Ovary (tissue), 9 donors: ENCODE data around the gene BACH2. TPM values are rescaled to one million over a fixed set of nuclear protein-coding genes. Genes with fewer than 3 reads are reported as not detected.
A peak's percentile ranks its signal among the peaks of the same experiment; 100 is the strongest.

Source experiments
- DNase-seq, 5 donors: peaks; one replicate each; pipeline ENCODE4 v3.0.0-alpha.2; 2019 to 2020
- H3K27ac ChIP-seq, 2 donors: fragments of 200-600 bp; one replicate each; pipeline versions ENCODE4 v1.5.1 to v1.8.0; 2019 to 2022
- H3K27me3 ChIP-seq: fragments of 200-600 bp; one replicate; pipeline ENCODE4 v1.8.0; 2022
- H3K36me3 ChIP-seq: fragments of 200-600 bp; sonication (generic); one replicate; pipeline ENCODE4 v1.5.1; 2019
- H3K4me1 ChIP-seq: one replicate; pipeline ENCODE4 v1.8.1; 2013; ENCODE audit warnings: mild to moderate bottlenecking, moderate library complexity; ENCODE audit not compliant: insufficient read depth
- H3K4me3 ChIP-seq: fragments of 200-600 bp; sonication (generic); one replicate; pipeline ENCODE4 v1.5.1; 2017
- H3K9me3 ChIP-seq, 2 donors: fragments of 200-600 bp in 1 of 2; sonication (generic) in 1 of 2; one replicate each; pipeline versions ENCODE4 v1.5.1 to v1.8.1; 2013 to 2019; ENCODE audit warnings: mild to moderate bottlenecking in 1 of 2, moderate library complexity in 1 of 2
- EP300 ChIP-seq: sonication (generic); formaldehyde crosslinking; IDR thresholded peaks from one replicate; pipeline ENCODE4 v1.6.1; 2017; ENCODE audit warnings: antibody characterized with exemption
- POLR2A ChIP-seq: fragments of 450-650 bp; IDR thresholded peaks from one replicate; pipeline ENCODE4 v1.6.1; 2017; ENCODE audit warnings: antibody characterized with exemption, mild to moderate bottlenecking, moderate library complexity
- WGBS, 3 donors: extraction: QIAGEN DNeasy Blood & Tissue Kit in 1 of 3; methylation state at CpG; one replicate each; pipeline versions ENCODE4 v1.1.5 to v1.1.7; 2013 to 2017; 5-methylcytosine and 5-hydroxymethylcytosine counted together
- intact Hi-C, 4 donors: fragments of 100-400 bp; cut with DNase I; formaldehyde crosslinking; loops; one replicate each; pipeline versions ENCODE4 v1.11.0 to v1.15.1; 2022 to 2023
- polyA plus RNA-seq, 2 donors: library from polyadenylated mRNA; stranded (reverse); fragments of 200-250 nt in 1 of 2; fragments of 350-450 nt in 1 of 2; fragmentation: Illumina TruSeq in 1 of 2; extraction: RNeasy Lipid Tissue Mini Kit (QIAGEN cat#74804) in 1 of 2; gene quantifications; one replicate each; pipeline ENCODE4 v1.2.3, GENCODE V29; 2013 to 2014
- total RNA-seq, 7 donors: library from RNA; depleted of rRNA in 2 of 7; stranded (reverse); fragments of >200 nt in 2 of 7; fragmentation: NEBNext Ultra II Directional in 3 of 7; extraction: Animal tissue kit (Norgen Biotek cat#: 25700) in 3 of 7; gene quantifications; one replicate each; pipeline versions ENCODE4 v1.1.0 to v1.2.4, GENCODE V29; 2016 to 2023
- TF ChIP-seq, protein P1 (sequence below), 3 donors: fragments of 450-650 bp in 2 of 3; fragments of 200-600 bp in 1 of 3; IDR thresholded peaks; one replicate each; pipeline versions ENCODE4 v1.5.1 to v1.8.0; 2016 to 2022; ENCODE audit warnings: antibody characterized with exemption in 3 of 3, mild to moderate bottlenecking in 1 of 3
- donor health status: DM: no; HTN: no; CAD: no; lungs with moderate emphysema.
- donor health status: DM: no; HTN: no; CAD: no.
- donor health status: Bipolar disorder and iron deficiency.
- donor health status: DM: yes; HTN: yes; CAD: no.
- donor health status: DM: no; HTN: no; CAD: no.
- donor health status: DM: yes; HTN: yes; CAD: no.

Gene BACH2
- total and polyA plus RNA-seq, 9 donors = 2.6 to 19.2 (median 10.5) TPM

DNA sequence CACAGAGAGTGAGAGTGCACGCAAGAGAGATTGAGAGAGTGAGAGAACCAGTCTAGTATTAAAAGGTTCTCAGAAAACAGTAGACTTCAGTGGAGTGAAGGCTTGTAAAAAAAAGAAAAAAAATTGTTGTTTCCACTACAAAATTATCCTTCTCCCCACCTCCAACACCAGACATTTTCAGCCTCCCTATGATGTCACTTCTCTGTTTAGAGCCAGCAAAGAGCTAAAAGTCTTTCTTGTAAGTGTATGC lies 77.8 kb downstream of the BACH2 start:
- TF ChIP-seq POLR2A (no peak), EP300 (no peak)
- TF ChIP-seq, protein P1, sequence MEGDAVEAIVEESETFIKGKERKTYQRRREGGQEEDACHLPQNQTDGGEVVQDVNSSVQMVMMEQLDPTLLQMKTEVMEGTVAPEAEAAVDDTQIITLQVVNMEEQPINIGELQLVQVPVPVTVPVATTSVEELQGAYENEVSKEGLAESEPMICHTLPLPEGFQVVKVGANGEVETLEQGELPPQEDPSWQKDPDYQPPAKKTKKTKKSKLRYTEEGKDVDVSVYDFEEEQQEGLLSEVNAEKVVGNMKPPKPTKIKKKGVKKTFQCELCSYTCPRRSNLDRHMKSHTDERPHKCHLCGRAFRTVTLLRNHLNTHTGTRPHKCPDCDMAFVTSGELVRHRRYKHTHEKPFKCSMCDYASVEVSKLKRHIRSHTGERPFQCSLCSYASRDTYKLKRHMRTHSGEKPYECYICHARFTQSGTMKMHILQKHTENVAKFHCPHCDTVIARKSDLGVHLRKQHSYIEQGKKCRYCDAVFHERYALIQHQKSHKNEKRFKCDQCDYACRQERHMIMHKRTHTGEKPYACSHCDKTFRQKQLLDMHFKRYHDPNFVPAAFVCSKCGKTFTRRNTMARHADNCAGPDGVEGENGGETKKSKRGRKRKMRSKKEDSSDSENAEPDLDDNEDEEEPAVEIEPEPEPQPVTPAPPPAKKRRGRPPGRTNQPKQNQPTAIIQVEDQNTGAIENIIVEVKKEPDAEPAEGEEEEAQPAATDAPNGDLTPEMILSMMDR (IDR thresholded peaks at IDR 0.05) = peak in 1 of 3 donors; percentile 23
- peak overlapping the region; percentile 10 for H3K4me3 ChIP-seq
- peak overlapping the region; percentile 42 to 89 for H3K27ac ChIP-seq
- 0 to 7% (median 0%) methylated on average over 1 of the region's 1 CpG for WGBS, 3 donors
- DNase-seq = no peak
- intact Hi-C loops = loop anchor here in 2 of 4 donors (2.0 to 10.0 kb wide), 2 partner anchors 78 to 146 kb away; partner anchors contain the start of gene BACH2 (in 1 of the 2)
- no peaks in the 10 kb centered on the region for H3K36me3 ChIP-seq
- H3K9me3 ChIP-seq = no peaks in the 10 kb centered on the region
- no peaks in the 10 kb centered on the region for H3K27me3 ChIP-seq
- peaks cover 18% of the 10 kb centered on the region for H3K4me1 ChIP-seq

- DNase-seq = no peak
- WGBS, 3 donors = 10 to 22% (median 11%) methylated on average over 6 of the region's 6 CpGs
- Histone ChIP-seq H3K36me3 (no peaks in the 10 kb centered on the region), H3K9me3 (no peaks in the 10 kb centered on the region), H3K4me3 (no peak overlapping the region), H3K27ac (peak overlapping the region; percentile 42 to 89), H3K4me1 (peaks cover 18% of the 10 kb centered on the region), H3K27me3 (no peaks in the 10 kb centered on the region)
- TF ChIP-seq, protein P1 (IDR thresholded peaks at IDR 0.05) = no peak
- no peak for TF ChIP-seq EP300
- no peak for TF ChIP-seq POLR2A
- intact Hi-C loops = loop anchor here in 2 of 4 donors (2.0 to 10.0 kb wide), 2 partner anchors 79 to 147 kb away; partner anchors contain the start of gene BACH2 (in 1 of the 2)
Measured at GRCh38 chr6:90217506-90218127, 79.0 kb downstream of the BACH2 start.

GRCh38 chr6:90216072-90216977 lies 80.3 kb downstream of the BACH2 start:
- H3K36me3 ChIP-seq = no peaks in the 10 kb centered on the region
- intact Hi-C loops = loop anchor here in 1 of 4 donors (10.0 kb wide), 1 partner anchor 148 kb away; no protein-coding TSS in a partner anchor
- no peak for DNase-seq
- no peaks in the 10 kb centered on the region for H3K27me3 ChIP-seq
- H3K4me3 ChIP-seq = no peak overlapping the region
- no peaks in the 10 kb centered on the region for H3K9me3 ChIP-seq
- H3K27ac ChIP-seq = no peak overlapping the region
- peaks cover 18% of the 10 kb centered on the region for H3K4me1 ChIP-seq
- TF ChIP-seq POLR2A = no peak
- TF ChIP-seq, protein P1 (IDR thresholded peaks at IDR 0.05) = no peak
- no peak for TF ChIP-seq EP300
- WGBS, 3 donors = 42 to 50% (median 49%) methylated on average over 14 of the region's 14 CpGs

GRCh38 chr6:90214966-90215365 lies 81.7 kb downstream of the BACH2 start:
- Histone ChIP-seq H3K4me1 (peaks cover 19% of the 10 kb centered on the region), H3K9me3 (no peaks in the 10 kb centered on the region), H3K27me3 (no peaks in the 10 kb centered on the region), H3K4me3 (no peak overlapping the region), H3K36me3 (no peaks in the 10 kb centered on the region), H3K27ac (no peak overlapping the region)
- WGBS, 3 donors = 94 to 100% (median 98%) methylated on average over 1 of the region's 1 CpG
- DNase-seq = no peak
- intact Hi-C loops = loop anchor here in 1 of 4 donors (10.0 kb wide), 1 partner anchor 150 kb away; no protein-coding TSS in a partner anchor
- TF ChIP-seq POLR2A (no peak), EP300 (no peak)
- TF ChIP-seq, protein P1 (IDR thresholded peaks at IDR 0.05) = no peak
